GM10248 (cell line): ENCODE measurements around the gene OSBP.
A peak's percentile ranks its signal among the peaks of the same experiment; 100 is the strongest.

Source experiments
- CTCF ChIA-PET: fragments of 300-600 bp; sonication (Branson Sonifier 250); formaldehyde crosslinking; extraction: SDS; loops from one replicate; lab custom pipeline; 2021; ENCODE audit warnings: antibody characterized with exemption; lab: Yijun Ruan, JAX
- POLR2A ChIA-PET: fragments of 350-650 bp; sonication (Branson Sonifier 250); formaldehyde crosslinking; extraction: SDS; loops from one replicate; lab custom pipeline; 2020; ENCODE audit warnings: antibody characterized with exemption; lab: Yijun Ruan, JAX
- DNase-seq: peaks from one replicate; pipeline ENCODE4 v3.0.0; 2012; ENCODE audit errors: extremely low spot score
- TF ChIP-seq, protein P1 (sequence below): IDR thresholded peaks from 2 replicates; pipeline ENCODE4 v1.5.1; 2012; ENCODE audit warnings: mild to moderate bottlenecking, low read depth; ENCODE audit errors: extremely low read depth, missing control alignments, control extremely low read depth

OSBP gene, protein sequence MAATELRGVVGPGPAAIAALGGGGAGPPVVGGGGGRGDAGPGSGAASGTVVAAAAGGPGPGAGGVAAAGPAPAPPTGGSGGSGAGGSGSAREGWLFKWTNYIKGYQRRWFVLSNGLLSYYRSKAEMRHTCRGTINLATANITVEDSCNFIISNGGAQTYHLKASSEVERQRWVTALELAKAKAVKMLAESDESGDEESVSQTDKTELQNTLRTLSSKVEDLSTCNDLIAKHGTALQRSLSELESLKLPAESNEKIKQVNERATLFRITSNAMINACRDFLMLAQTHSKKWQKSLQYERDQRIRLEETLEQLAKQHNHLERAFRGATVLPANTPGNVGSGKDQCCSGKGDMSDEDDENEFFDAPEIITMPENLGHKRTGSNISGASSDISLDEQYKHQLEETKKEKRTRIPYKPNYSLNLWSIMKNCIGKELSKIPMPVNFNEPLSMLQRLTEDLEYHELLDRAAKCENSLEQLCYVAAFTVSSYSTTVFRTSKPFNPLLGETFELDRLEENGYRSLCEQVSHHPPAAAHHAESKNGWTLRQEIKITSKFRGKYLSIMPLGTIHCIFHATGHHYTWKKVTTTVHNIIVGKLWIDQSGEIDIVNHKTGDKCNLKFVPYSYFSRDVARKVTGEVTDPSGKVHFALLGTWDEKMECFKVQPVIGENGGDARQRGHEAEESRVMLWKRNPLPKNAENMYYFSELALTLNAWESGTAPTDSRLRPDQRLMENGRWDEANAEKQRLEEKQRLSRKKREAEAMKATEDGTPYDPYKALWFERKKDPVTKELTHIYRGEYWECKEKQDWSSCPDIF

DNA sequence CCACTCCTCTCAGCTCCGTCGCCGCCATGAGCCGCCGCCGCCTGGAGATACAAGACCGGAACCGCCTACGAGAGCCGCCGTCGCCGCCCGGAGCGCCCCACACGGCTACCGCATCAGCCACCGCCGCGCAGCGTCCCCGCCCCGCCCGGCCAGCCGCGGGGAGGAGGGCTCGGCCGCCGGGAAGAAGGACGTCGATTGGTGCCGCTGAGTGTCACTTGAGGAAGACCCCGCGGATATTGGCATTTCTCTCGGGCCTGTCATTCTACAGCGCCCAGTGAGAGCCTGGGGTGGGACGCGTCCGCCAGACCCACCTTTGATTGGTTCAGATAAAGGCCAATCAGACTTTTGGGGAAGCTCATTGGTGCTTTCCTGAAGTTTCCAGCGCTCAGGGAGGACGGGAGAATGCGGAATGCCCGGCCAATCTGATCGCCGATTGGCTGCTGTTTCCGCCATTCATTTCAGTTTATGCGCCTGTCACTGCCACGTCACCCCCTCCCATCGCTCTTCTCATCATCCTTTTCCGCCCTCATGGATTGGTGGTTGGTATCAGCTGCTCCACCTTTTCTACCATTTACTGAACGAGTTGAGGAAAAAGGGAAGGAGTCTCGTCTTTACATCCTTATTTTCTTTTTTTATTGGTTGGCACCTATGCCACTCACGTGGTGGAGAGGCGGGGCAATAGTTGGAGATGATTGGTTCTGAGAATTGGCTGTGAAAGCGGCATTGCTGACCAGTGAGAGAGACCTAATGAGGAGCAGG is at the start of gene OSBP:
OSBP (minus strand) TSS at position 138 of the 759 bp plus-strand sequence; CDS start at position 28, 110 bp downstream.
- DNase-seq, result peak; percentile 98
- CTCF ChIA-PET, result interaction anchor here (1.1 to 2.0 kb wide), 4 partner anchors 12 to 53 kb away, joined by 3 to 7 read pairs (median 4); partner anchors contain the start of gene PATL1
- TF ChIP-seq, protein P1, sequence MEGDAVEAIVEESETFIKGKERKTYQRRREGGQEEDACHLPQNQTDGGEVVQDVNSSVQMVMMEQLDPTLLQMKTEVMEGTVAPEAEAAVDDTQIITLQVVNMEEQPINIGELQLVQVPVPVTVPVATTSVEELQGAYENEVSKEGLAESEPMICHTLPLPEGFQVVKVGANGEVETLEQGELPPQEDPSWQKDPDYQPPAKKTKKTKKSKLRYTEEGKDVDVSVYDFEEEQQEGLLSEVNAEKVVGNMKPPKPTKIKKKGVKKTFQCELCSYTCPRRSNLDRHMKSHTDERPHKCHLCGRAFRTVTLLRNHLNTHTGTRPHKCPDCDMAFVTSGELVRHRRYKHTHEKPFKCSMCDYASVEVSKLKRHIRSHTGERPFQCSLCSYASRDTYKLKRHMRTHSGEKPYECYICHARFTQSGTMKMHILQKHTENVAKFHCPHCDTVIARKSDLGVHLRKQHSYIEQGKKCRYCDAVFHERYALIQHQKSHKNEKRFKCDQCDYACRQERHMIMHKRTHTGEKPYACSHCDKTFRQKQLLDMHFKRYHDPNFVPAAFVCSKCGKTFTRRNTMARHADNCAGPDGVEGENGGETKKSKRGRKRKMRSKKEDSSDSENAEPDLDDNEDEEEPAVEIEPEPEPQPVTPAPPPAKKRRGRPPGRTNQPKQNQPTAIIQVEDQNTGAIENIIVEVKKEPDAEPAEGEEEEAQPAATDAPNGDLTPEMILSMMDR, result no peak
- POLR2A ChIA-PET, result interaction anchor here (0.6 to 2.4 kb wide), 7 partner anchors 9 to 471 kb away, joined by 3 to 19 read pairs (median 4); partner anchors contain the start of gene PATL1

DNA sequence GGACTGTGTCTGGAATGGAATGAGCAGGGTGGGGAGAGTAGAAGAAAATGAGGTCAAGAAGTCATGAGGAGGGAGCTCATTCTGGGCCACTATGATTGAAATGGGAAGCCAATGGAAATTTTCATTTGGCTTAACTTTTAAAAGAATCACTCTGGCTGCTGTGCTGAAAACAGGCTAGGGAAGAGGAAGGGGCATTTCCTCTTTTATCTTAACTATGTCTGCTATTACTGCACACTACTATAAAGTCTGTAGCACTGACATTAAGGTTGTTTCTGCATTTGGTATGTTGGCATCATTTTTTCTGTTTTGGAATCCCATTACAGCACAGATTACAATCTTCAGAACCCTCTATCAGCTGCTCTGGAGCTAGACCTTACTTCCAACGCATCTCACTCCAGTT is 45.0 kb upstream of the OSBP start:
- DNase-seq, result no peak
- POLR2A ChIA-PET, result no interaction called here
- CTCF ChIA-PET, result interaction anchor here (1.3 to 1.4 kb wide), 2 partner anchors 9 to 17 kb away, joined by 3 to 6 read pairs; partner anchors contain the start of gene PATL1

DNA sequence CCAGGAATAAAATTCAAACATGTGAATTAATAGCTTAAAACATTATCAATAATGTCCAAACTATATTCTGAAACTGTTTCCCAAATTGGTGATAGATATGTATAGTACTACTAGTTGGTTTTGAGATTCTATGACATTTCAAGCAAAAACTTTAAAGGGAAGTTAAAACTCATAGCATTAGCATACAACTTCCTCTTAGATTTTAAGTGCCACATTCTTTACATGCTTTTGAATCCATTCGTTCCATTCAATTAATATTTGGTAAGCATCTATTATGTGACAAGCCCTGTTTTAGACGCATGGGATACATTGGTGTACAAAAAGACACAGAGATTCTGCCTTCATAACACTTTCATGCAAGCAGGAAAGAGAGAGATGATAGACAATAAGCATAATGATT is 44.4 kb upstream of the OSBP start:
- POLR2A ChIA-PET, result no interaction called here

More for the DNA sequence above, 45.0 kb upstream of the OSBP start:
- TF ChIP-seq, protein P1, result no peak

DNA sequence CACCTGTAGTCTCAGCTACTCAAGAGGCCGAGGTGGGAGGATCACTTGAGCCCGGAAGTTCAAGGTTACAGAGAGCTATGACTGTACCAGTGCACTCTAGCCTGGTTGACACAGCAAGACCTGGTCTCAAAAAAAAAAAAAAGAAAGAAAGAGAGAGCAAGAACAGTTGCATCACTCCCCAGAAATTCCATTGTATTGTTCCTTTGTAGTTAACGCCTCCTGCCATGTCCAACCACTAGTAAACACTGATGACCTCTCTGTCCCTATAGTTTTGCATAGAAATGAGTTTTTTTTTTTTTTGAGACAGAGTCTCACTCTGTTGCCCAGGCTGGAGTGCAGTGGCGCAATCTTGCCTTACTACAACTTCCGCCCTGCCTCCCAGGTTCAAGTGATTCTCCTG is 42.5 kb upstream of the OSBP start:
- TF ChIP-seq, protein P1, result no peak
- no peak for DNase-seq
- POLR2A ChIA-PET, result no interaction called here
- CTCF ChIA-PET, result no interaction called here

More for the DNA sequence above, 44.4 kb upstream of the OSBP start:
- DNase-seq, result no peak
- CTCF ChIA-PET, result interaction anchor here (1.2 to 1.5 kb wide), 3 partner anchors 16 to 56 kb away, joined by 3 to 4 read pairs (median 3); no protein-coding TSS in a partner anchor
- TF ChIP-seq, protein P1, result no peak

DNA sequence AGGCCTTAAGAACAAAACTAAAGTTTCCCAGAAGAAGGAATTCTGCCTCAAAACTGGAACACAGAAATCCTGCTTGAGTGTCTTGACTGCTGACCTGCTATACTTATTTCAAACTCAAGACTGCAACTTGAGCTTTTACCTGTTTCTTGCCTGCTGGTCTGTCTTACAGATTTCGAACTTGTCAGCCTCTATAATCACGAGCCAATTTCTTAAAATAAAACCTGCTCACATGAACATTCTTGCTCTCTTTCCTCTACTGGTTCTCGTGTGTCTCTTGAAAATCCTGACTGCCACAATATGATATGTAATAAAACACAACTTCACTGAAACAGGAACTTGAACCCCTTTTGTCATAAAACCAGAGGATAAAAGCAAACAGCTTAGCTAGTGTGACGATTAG is 39.3 kb upstream of the OSBP start:
- no peak for DNase-seq
- POLR2A ChIA-PET, result no interaction called here
- TF ChIP-seq, protein P1, result no peak
- CTCF ChIA-PET, result interaction anchor here (0.7 to 1.3 kb wide), 2 partner anchors 9 kb away, joined by 4 to 5 read pairs; no protein-coding TSS in a partner anchor
